Activated CD4-positive, alpha-beta T cell treated with anti-CD3 and anti-CD28 coated beads, Interleukin-2, amount 10 ng/mL, durations not matched to agents 24 days and 14 days (primary cell): ENCODE results near the gene CAST. TPM values are rescaled to one million over a fixed set of nuclear protein-coding genes. Genes with fewer than 3 reads are reported as not detected.

Source experiments
- DNase-seq: peaks from one replicate; pipeline ENCODE4 v3.0.0; 2022
- H3K27ac Mint-ChIP-seq: one replicate; pipeline ENCODE4 v1.8.0; 2022; ENCODE audit warnings: mild to moderate bottlenecking, mixed read lengths
- H3K27me3 Mint-ChIP-seq: one replicate; pipeline ENCODE4 v1.8.0; 2022; ENCODE audit warnings: mixed read lengths
- H3K36me3 Mint-ChIP-seq: one replicate; pipeline ENCODE4 v1.8.0; 2022; ENCODE audit warnings: low read depth, mild to moderate bottlenecking, mixed read lengths
- H3K4me1 Mint-ChIP-seq: one replicate; pipeline ENCODE4 v1.8.0; 2021; ENCODE audit warnings: mixed read lengths
- H3K4me3 Mint-ChIP-seq: one replicate; pipeline ENCODE4 v1.8.0; 2022; ENCODE audit warnings: mild to moderate bottlenecking, moderate library complexity, mixed read lengths
- H3K9me3 Mint-ChIP-seq: one replicate; pipeline ENCODE4 v1.8.0; 2021; ENCODE audit warnings: mixed read lengths
- intact Hi-C: fragments of 100-400 bp; cut with micrococcal nuclease; formaldehyde crosslinking; loops from one replicate; pipeline ENCODE4 v1.15.1; 2023
- total RNA-seq: library from RNA; stranded (reverse); gene quantifications from 2 replicates; pipeline ENCODE4 v1.2.3, GENCODE V29; 2022

CAST gene
- total RNA-seq, 1 donor from 2014 or later: 104 TPM

- Mint-ChIP-seq H3K27me3 (peaks cover 5% of the 10 kb centered on the region), H3K27ac (no peak overlapping the region), H3K4me3 (no peak overlapping the region), H3K36me3 (no peaks in the 10 kb centered on the region), H3K9me3 (no peaks in the 10 kb centered on the region), H3K4me1 (peaks cover 51% of the 10 kb centered on the region)
- DNase-seq: no peak
- intact Hi-C loops: loop anchor here (5.0 kb wide), 5 partner anchors 143 to 947 kb away; partner anchors contain the start of genes ERAP1, ERAP2 and GLRX
Measured at GRCh38 chr5:96664669-96665068, 2.5 kb downstream of the CAST start.

GRCh38 chr5:96668725-96669124 lies 6.5 kb downstream of the CAST start:
- no peak for DNase-seq
- intact Hi-C loops: no loop called here
- Mint-ChIP-seq H3K27me3 (no peaks in the 10 kb centered on the region), H3K36me3 (peaks cover 16% of the 10 kb centered on the region), H3K9me3 (no peaks in the 10 kb centered on the region), H3K4me1 (peaks cover 31% of the 10 kb centered on the region), H3K4me3 (no peak overlapping the region), H3K27ac (no peak overlapping the region)

- H3K4me3 Mint-ChIP-seq: no peak overlapping the region
- no peaks in the 10 kb centered on the region for H3K27me3 Mint-ChIP-seq
- peaks cover 22% of the 10 kb centered on the region for H3K4me1 Mint-ChIP-seq
- intact Hi-C loops: no loop called here
- peaks cover 16% of the 10 kb centered on the region for H3K36me3 Mint-ChIP-seq
- H3K9me3 Mint-ChIP-seq: no peaks in the 10 kb centered on the region
- no peak for DNase-seq
- H3K27ac Mint-ChIP-seq: no peak overlapping the region
Measured at GRCh38 chr5:96669909-96670308, 7.7 kb downstream of the CAST start.

- Mint-ChIP-seq H3K4me3 (no peak overlapping the region), H3K36me3 (peaks cover 26% of the 10 kb centered on the region), H3K9me3 (no peaks in the 10 kb centered on the region), H3K27ac (no peak overlapping the region), H3K4me1 (peaks cover 19% of the 10 kb centered on the region), H3K27me3 (no peaks in the 10 kb centered on the region)
- DNase-seq: no peak
- intact Hi-C loops: no loop called here
Measured at GRCh38 chr5:96671441-96671840, 9.3 kb downstream of the CAST start.

GRCh38 chr5:96673127-96673526 lies 11.0 kb downstream of the CAST start:
- Mint-ChIP-seq H3K36me3 (peaks cover 34% of the 10 kb centered on the region), H3K27me3 (no peaks in the 10 kb centered on the region), H3K4me1 (peaks cover 13% of the 10 kb centered on the region), H3K27ac (no peak overlapping the region), H3K9me3 (no peaks in the 10 kb centered on the region), H3K4me3 (no peak overlapping the region)
- intact Hi-C loops: no loop called here
- no peak for DNase-seq

- H3K9me3 Mint-ChIP-seq: no peaks in the 10 kb centered on the region
- H3K4me1 Mint-ChIP-seq: peaks cover 16% of the 10 kb centered on the region
- no peaks in the 10 kb centered on the region for H3K27me3 Mint-ChIP-seq
- no peak overlapping the region for H3K27ac Mint-ChIP-seq
- peaks cover 42% of the 10 kb centered on the region for H3K36me3 Mint-ChIP-seq
- no peak overlapping the region for H3K4me3 Mint-ChIP-seq
- intact Hi-C loops: no loop called here
- DNase-seq: no peak
Measured at GRCh38 chr5:96675882-96676281, 13.7 kb downstream of the CAST start.

GRCh38 chr5:96677496-96677895 lies 15.3 kb downstream of the CAST start:
- no peak for DNase-seq
- no peak overlapping the region for H3K27ac Mint-ChIP-seq
- no peak overlapping the region for H3K4me3 Mint-ChIP-seq
- no peaks in the 10 kb centered on the region for H3K9me3 Mint-ChIP-seq
- H3K4me1 Mint-ChIP-seq: peaks cover 10% of the 10 kb centered on the region
- intact Hi-C loops: no loop called here
- no peaks in the 10 kb centered on the region for H3K27me3 Mint-ChIP-seq
- peaks cover 32% of the 10 kb centered on the region for H3K36me3 Mint-ChIP-seq

- H3K36me3 Mint-ChIP-seq: peaks cover 32% of the 10 kb centered on the region
- H3K27me3 Mint-ChIP-seq: no peaks in the 10 kb centered on the region
- H3K27ac Mint-ChIP-seq: no peak overlapping the region
- H3K4me1 Mint-ChIP-seq: peaks cover 12% of the 10 kb centered on the region
- H3K4me3 Mint-ChIP-seq: no peak overlapping the region
- no peak for DNase-seq
- intact Hi-C loops: no loop called here
- H3K9me3 Mint-ChIP-seq: no peaks in the 10 kb centered on the region
Measured at GRCh38 chr5:96679293-96679692, 17.1 kb downstream of the CAST start.

- no peaks in the 10 kb centered on the region for H3K9me3 Mint-ChIP-seq
- H3K36me3 Mint-ChIP-seq: peaks cover 30% of the 10 kb centered on the region
- peaks cover 10% of the 10 kb centered on the region for H3K4me1 Mint-ChIP-seq
- DNase-seq: no peak
- intact Hi-C loops: no loop called here
- no peak overlapping the region for H3K27ac Mint-ChIP-seq
- H3K4me3 Mint-ChIP-seq: no peak overlapping the region
- H3K27me3 Mint-ChIP-seq: no peaks in the 10 kb centered on the region
Measured at GRCh38 chr5:96680759-96681470, 18.7 kb downstream of the CAST start.

GRCh38 chr5:96683392-96683791 lies 21.2 kb downstream of the CAST start:
- no peak for DNase-seq
- Mint-ChIP-seq H3K27ac (no peak overlapping the region), H3K9me3 (no peaks in the 10 kb centered on the region), H3K4me3 (no peak overlapping the region), H3K27me3 (no peaks in the 10 kb centered on the region), H3K36me3 (peaks cover 22% of the 10 kb centered on the region), H3K4me1 (peaks cover 13% of the 10 kb centered on the region)
- intact Hi-C loops: no loop called here

GRCh38 chr5:96683810-96684209 lies 21.6 kb downstream of the CAST start:
- Mint-ChIP-seq H3K4me3 (no peak overlapping the region), H3K4me1 (peaks cover 13% of the 10 kb centered on the region), H3K9me3 (no peaks in the 10 kb centered on the region), H3K27me3 (no peaks in the 10 kb centered on the region), H3K36me3 (peaks cover 21% of the 10 kb centered on the region), H3K27ac (no peak overlapping the region)
- intact Hi-C loops: no loop called here
- DNase-seq: no peak

- Mint-ChIP-seq H3K4me1 (peaks cover 11% of the 10 kb centered on the region), H3K9me3 (no peaks in the 10 kb centered on the region), H3K4me3 (no peak overlapping the region), H3K36me3 (peaks cover 14% of the 10 kb centered on the region), H3K27me3 (no peaks in the 10 kb centered on the region), H3K27ac (no peak overlapping the region)
- no peak for DNase-seq
- intact Hi-C loops: no loop called here
Measured at GRCh38 chr5:96687080-96687479, 24.9 kb downstream of the CAST start.

- Mint-ChIP-seq H3K4me3 (no peak overlapping the region), H3K27me3 (no peaks in the 10 kb centered on the region), H3K27ac (no peak overlapping the region), H3K4me1 (peaks cover 14% of the 10 kb centered on the region), H3K36me3 (peaks cover 16% of the 10 kb centered on the region), H3K9me3 (no peaks in the 10 kb centered on the region)
- no peak for DNase-seq
- intact Hi-C loops: loop anchor here (1.0 kb wide), 1 partner anchor 74 kb away; no protein-coding TSS in a partner anchor
Measured at GRCh38 chr5:96687812-96688453, 25.8 kb downstream of the CAST start.

GRCh38 chr5:96690861-96691260 lies 28.7 kb downstream of the CAST start:
- Mint-ChIP-seq H3K4me1 (peaks cover 10% of the 10 kb centered on the region), H3K9me3 (no peaks in the 10 kb centered on the region), H3K4me3 (no peak overlapping the region), H3K36me3 (peaks cover 13% of the 10 kb centered on the region), H3K27me3 (no peaks in the 10 kb centered on the region), H3K27ac (no peak overlapping the region)
- intact Hi-C loops: no loop called here
- no peak for DNase-seq
